Measurements from ENCODE around the gene TMEM187. TPM values are rescaled to one million over a fixed set of nuclear protein-coding genes. Genes with fewer than 3 reads are reported as not detected.

TMEM187 gene
- polyA plus RNA-seq, 1 donor = 2.8 TPM

GRCh38 chrX:153954558-153955227, 17.9 kb upstream of the TMEM187 start:
- DNase-seq (ENCODE audit: low read depth) = no peak

- DNase-seq (ENCODE audit: low read depth) = no peak
Measured at GRCh38 chrX:153955228-153955732, 17.3 kb upstream of the TMEM187 start.

GRCh38 chrX:153956044-153956907, 16.3 kb upstream of the TMEM187 start:
- DNase-seq (ENCODE audit: low read depth) = no peak

- no peak for DNase-seq (ENCODE audit: low read depth)
Measured at GRCh38 chrX:153957224-153957623, 15.3 kb upstream of the TMEM187 start.

- DNase-seq (ENCODE audit: low read depth) = no peak
Measured at GRCh38 chrX:153958605-153959004, 13.9 kb upstream of the TMEM187 start.

GRCh38 chrX:153959649-153960048, 12.9 kb upstream of the TMEM187 start:
- DNase-seq (ENCODE audit: low read depth) = no peak

GRCh38 chrX:153960077-153960476, 12.5 kb upstream of the TMEM187 start:
- no peak for DNase-seq (ENCODE audit: low read depth)

GRCh38 chrX:153960786-153961185, 11.8 kb upstream of the TMEM187 start:
- no peak for DNase-seq (ENCODE audit: low read depth)

- no peak for DNase-seq (ENCODE audit: low read depth)
Measured at GRCh38 chrX:153961292-153961691, 11.3 kb upstream of the TMEM187 start.

- DNase-seq (ENCODE audit: low read depth) = no peak
Measured at GRCh38 chrX:153963546-153963945, 9.0 kb upstream of the TMEM187 start.

- DNase-seq (ENCODE audit: low read depth) = no peak
Measured at GRCh38 chrX:153964105-153964504, 8.4 kb upstream of the TMEM187 start.

- no peak for DNase-seq (ENCODE audit: low read depth)
Measured at GRCh38 chrX:153965406-153965805, 7.1 kb upstream of the TMEM187 start.

- no peak for DNase-seq (ENCODE audit: low read depth)
Measured at GRCh38 chrX:153966283-153966688, 6.3 kb upstream of the TMEM187 start.

GRCh38 chrX:153966841-153967535, 5.6 kb upstream of the TMEM187 start:
- no peak for DNase-seq (ENCODE audit: low read depth)

- no peak for DNase-seq (ENCODE audit: low read depth)
Measured at GRCh38 chrX:153967536-153968224, 4.9 kb upstream of the TMEM187 start.

- DNase-seq (ENCODE audit: low read depth) = no peak
Measured at GRCh38 chrX:153968255-153968654, 4.3 kb upstream of the TMEM187 start.

GRCh38 chrX:153968754-153969124, 3.8 kb upstream of the TMEM187 start:
- DNase-seq (ENCODE audit: low read depth) = no peak

- no peak for DNase-seq (ENCODE audit: low read depth)
Measured at GRCh38 chrX:153969125-153969903, 3.2 kb upstream of the TMEM187 start.

GRCh38 chrX:153969904-153970356, 2.6 kb upstream of the TMEM187 start:
- no peak for DNase-seq (ENCODE audit: low read depth)

- DNase-seq (ENCODE audit: low read depth) = peak; percentile 67
Measured at GRCh38 chrX:153970357-153971123, 2.0 kb upstream of the TMEM187 start.

All from forelimb muscle (tissue), 1 donor.